Measurements from ENCODE around the gene SHB.

GRCh38 chr9:37927601-37928551 is 141.2 kb downstream of the SHB start:
- no peak for TF ChIP-seq CTCF (IDR thresholded peaks at IDR 0.05; ENCODE audit: low read length)
- no peak for TF ChIP-seq EZH2 (IDR thresholded peaks at IDR 0.05; ENCODE audit: borderline replicate concordance, low read length)

Data from OCI-LY1 (cell line).